T-helper 1 cell treated with Interleukin-12 subunit alpha and Interleukin-12 subunit beta and Interleukin-4 antibody, amounts not matched to agents 30 μg/mL and 1 μg/mL, for 36 hours (primary cell): ENCODE measurements around the gene AFF3.

Experiments used
- H3K27ac Mint-ChIP-seq: one replicate; pipeline ENCODE4 v1.8.0; 2021; ENCODE audit warnings: mild to moderate bottlenecking, mixed read lengths
- H3K27me3 Mint-ChIP-seq: one replicate; pipeline ENCODE4 v1.8.0; 2021; ENCODE audit warnings: low read depth, mixed read lengths
- H3K36me3 Mint-ChIP-seq: one replicate; pipeline ENCODE4 v1.8.0; 2021; ENCODE audit warnings: low read depth, mixed read lengths
- H3K4me1 Mint-ChIP-seq: one replicate; pipeline ENCODE4 v1.8.0; 2021; ENCODE audit warnings: low read depth, mixed read lengths
- H3K4me3 Mint-ChIP-seq: one replicate; pipeline ENCODE4 v1.8.0; 2021; ENCODE audit warnings: mild to moderate bottlenecking, moderate library complexity, mixed read lengths
- H3K9me3 Mint-ChIP-seq: one replicate; pipeline ENCODE4 v1.8.0; 2021; ENCODE audit warnings: mixed read lengths

Gene AFF3

DNA sequence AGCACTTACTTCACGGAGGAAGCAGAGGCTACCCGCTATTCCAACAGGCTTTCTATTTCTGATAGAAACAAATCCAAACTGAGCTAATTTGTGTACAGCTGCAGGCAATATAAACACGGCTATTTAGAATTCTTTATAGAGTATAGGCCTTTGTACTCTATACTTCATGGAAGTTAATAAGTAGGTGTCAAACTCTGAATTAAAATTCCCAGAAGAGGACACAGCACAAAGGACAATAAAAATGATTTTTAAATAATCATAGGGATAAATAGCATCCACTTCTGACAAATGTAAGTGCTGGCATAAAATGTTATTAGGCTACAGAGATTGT, 261.5 kb downstream of the AFF3 start:
- no peaks in the 10 kb centered on the region for H3K4me1 Mint-ChIP-seq
- no peaks in the 10 kb centered on the region for H3K9me3 Mint-ChIP-seq

DNA sequence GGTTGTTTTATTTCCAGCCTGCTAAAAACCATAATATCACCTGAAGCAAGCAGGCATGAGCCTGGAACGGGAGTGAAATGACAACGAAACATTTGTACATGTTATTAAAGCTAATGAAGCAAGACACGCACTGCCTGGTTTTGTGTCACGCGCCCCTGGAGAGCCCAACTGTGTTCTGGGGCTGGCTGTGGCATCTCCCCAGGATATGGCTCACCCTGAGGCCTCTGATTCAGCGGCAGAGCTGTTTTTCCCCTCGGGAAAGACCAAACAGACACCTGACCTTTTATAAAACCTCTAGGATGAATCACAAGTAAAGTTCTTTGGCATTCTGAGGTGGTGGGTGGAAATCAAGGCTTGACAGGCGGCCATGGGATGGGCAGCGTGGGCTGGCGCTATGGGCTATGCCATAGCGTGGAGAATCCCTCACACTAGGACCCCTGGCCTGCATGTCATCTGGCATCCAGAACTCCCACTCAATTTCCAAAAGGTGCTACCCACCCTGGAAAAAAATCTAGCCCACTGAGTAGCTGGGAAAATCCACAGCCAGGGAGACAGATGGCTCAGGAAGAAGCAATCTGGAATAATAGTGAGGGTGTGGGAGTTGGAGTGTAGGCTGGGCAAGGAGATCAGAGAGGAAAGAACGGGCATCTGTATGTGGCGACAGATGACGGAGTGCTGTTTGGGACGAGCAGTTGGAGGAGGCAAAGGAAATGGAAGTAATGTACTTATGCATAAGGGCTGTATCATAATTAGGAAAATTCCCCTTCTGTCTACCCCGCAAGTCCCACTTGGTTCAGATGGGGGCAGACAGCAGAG, 262.0 kb downstream of the AFF3 start:
- Mint-ChIP-seq H3K9me3 (no peaks in the 10 kb centered on the region), H3K36me3 (no peaks in the 10 kb centered on the region), H3K4me3 (no peak overlapping the region), H3K27ac (no peak overlapping the region), H3K4me1 (no peaks in the 10 kb centered on the region), H3K27me3 (no peaks in the 10 kb centered on the region)

More for the DNA sequence above, 261.5 kb downstream of the AFF3 start:
- Mint-ChIP-seq H3K27ac (no peak overlapping the region), H3K27me3 (no peaks in the 10 kb centered on the region), H3K4me3 (no peak overlapping the region), H3K36me3 (no peaks in the 10 kb centered on the region)

DNA sequence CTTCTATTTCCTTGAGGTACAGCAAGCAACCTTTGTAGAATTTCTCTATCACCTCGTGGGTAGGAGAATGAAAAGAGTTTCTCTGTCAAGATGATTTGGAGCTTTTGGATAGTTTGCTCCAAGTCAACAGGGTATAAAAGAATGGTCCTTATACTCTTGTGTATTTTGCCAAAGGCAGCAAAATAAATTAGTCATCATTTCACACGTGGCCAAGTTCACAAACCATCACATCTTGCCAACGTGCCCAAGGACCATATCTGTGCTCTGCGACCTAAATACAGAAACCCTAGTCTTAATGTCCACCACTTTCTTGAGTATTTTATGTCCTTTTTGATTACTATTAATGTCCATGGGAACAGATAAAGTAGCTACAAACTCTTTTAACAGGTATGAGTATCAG, 262.9 kb downstream of the AFF3 start:
- Mint-ChIP-seq H3K27ac (no peak overlapping the region), H3K36me3 (no peaks in the 10 kb centered on the region), H3K4me1 (no peaks in the 10 kb centered on the region), H3K4me3 (no peak overlapping the region), H3K9me3 (no peaks in the 10 kb centered on the region), H3K27me3 (no peaks in the 10 kb centered on the region)

DNA sequence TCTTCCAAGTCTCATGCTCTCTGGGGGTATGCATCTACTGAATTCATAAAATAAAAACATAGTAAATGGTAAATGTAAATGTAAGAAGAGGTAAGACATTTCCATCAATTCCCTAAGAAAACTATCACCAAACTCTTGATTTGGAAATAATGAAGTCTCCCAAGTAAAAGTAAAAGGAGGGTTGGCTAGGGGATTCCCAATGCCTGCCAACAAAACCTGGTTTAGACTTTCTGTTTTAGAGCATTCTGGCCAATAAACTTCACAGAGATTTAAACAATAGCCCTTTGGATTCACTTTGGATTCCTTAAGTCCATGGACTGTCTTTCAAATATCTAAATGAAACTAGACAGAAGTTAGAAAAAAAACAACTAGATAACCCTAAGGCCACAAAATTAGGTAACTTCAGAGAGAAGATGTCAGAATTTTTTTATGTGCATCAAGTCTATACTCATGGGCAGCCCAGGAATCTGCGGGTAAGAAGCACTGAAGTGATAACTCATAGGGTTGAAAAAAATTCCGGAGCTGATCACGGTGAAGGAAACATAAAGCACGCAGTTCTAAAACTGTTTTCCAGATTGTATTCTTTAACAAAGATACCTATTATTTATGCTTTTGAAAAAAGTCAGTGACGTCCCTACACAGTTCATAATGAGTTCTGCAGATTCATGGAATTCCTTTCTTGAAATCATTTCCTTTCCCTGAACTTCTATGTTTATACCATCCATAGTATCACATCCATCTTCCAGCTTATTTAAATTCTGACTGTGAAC, 263.6 kb downstream of the AFF3 start:
- Mint-ChIP-seq H3K4me1 (no peaks in the 10 kb centered on the region), H3K27ac (no peak overlapping the region), H3K4me3 (no peak overlapping the region), H3K9me3 (no peaks in the 10 kb centered on the region), H3K36me3 (no peaks in the 10 kb centered on the region), H3K27me3 (no peaks in the 10 kb centered on the region)

DNA sequence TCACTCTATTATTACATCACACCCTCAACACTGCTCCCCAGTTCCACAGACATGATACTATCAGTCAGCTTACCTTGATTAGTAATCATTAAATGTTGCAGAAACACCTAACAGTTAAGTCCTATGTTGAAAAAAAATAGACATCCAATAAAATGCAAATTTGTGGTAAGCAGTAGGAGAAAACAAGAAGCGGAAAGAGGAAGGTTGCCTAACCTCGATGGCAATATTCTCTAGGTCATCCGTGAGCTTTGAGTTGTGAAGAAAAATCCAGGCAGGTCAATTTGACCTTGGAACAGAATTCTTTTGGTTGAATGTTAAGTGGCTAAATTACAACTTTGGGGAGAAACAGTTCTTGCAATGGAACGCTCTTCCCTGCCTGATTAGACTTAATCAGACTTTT, 264.4 kb downstream of the AFF3 start:
- H3K27me3 Mint-ChIP-seq: no peaks in the 10 kb centered on the region
- no peaks in the 10 kb centered on the region for H3K9me3 Mint-ChIP-seq
- no peak overlapping the region for H3K27ac Mint-ChIP-seq
- H3K4me3 Mint-ChIP-seq: no peak overlapping the region
- no peaks in the 10 kb centered on the region for H3K4me1 Mint-ChIP-seq
- no peaks in the 10 kb centered on the region for H3K36me3 Mint-ChIP-seq

DNA sequence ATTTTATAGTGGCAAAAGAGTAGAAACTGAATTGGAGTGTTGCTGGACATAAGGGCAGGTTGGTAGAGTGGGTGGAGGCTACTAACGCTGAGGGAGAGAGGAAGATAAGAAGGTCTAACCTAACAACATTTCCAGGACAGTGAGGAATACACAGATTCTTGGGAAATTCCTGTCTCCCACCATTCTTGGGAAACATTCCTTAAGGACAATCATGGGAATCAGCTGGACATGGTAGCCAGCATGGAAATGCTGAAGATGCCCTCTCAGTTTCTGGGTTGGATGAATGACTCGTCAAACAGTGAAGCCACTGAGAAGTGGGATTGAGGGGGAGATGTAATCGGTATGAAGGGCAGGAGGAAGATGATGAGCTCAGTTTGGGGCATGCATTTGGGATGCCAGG, 265.4 kb downstream of the AFF3 start:
- Mint-ChIP-seq H3K36me3 (no peaks in the 10 kb centered on the region), H3K4me1 (no peaks in the 10 kb centered on the region), H3K27me3 (no peaks in the 10 kb centered on the region), H3K27ac (no peak overlapping the region), H3K9me3 (no peaks in the 10 kb centered on the region), H3K4me3 (no peak overlapping the region)

DNA sequence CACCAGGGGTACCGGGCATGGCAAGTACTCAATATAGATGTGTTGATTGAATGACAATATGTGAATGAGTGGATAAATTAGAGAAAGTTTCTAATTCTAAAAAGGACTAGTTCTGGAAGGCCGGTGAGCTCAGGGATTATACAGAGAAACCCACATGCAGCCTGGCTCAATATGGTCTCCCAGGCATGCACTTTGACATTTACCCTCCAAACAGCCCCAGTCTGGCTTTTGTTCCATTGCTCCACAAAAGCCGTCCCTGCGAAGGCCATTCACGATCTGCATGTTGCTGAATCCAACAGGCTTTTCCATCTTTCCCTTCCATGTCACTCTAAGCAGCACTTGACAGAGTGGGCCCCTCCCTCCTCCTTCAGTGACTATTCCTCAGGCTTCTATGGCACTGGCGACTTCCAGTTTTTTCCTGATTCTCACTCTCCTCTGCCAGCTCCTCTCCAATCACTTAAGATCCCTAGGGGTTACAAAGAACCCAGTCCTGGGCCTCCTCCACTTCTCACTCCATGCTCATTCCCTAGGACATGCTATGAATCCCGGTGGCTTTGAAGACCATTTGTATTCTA, 266.7 kb downstream of the AFF3 start:
- H3K36me3 Mint-ChIP-seq: no peaks in the 10 kb centered on the region
- H3K4me3 Mint-ChIP-seq: no peak overlapping the region
- no peaks in the 10 kb centered on the region for H3K9me3 Mint-ChIP-seq
- H3K27ac Mint-ChIP-seq: no peak overlapping the region
- H3K4me1 Mint-ChIP-seq: no peaks in the 10 kb centered on the region
- no peaks in the 10 kb centered on the region for H3K27me3 Mint-ChIP-seq

DNA sequence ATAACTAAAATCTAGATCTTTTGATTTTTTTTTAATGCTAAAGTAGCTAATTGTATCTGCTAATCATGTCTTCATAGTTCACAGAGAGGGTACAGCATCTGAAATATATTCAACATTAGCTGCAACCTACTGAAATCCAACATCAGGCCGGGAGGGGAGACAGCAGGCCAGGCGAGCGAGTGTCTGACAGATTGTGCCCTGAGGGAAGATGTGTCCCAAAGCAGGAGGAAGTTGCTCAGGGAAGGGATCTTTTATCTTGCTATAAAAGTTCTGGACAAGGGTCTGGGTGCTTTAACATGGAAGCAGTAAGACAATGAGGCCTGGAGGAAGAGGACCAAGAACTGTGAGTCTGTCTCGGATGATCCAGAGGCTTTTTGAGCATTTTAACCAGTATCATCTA, 274.1 kb downstream of the AFF3 start:
- no peaks in the 10 kb centered on the region for H3K36me3 Mint-ChIP-seq

DNA sequence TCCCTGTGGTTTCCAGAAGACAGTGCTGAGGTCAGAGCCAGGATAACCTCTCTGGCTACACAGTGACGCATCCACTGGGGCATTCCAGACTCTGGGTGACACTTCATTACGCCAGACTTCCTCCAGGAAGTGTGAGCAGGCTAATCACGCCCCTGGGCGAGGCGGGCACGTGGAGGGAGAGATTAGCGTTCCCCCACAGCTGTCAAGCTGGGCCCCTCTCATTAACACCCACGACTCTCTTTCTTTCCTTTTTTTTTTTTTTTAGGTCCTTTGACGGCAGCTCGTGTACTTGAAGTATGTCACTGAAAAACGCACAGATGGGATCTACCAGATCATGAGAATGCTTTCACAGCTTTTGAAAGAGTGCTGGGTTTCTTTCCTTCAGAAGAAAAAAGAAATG, 274.6 kb downstream of the AFF3 start:
- H3K4me3 Mint-ChIP-seq: no peak overlapping the region

More for the DNA sequence above, 274.1 kb downstream of the AFF3 start:
- H3K27me3 Mint-ChIP-seq: no peaks in the 10 kb centered on the region
- peaks cover 2% of the 10 kb centered on the region for H3K4me1 Mint-ChIP-seq
- no peak overlapping the region for H3K4me3 Mint-ChIP-seq
- no peak overlapping the region for H3K27ac Mint-ChIP-seq
- no peaks in the 10 kb centered on the region for H3K9me3 Mint-ChIP-seq

DNA sequence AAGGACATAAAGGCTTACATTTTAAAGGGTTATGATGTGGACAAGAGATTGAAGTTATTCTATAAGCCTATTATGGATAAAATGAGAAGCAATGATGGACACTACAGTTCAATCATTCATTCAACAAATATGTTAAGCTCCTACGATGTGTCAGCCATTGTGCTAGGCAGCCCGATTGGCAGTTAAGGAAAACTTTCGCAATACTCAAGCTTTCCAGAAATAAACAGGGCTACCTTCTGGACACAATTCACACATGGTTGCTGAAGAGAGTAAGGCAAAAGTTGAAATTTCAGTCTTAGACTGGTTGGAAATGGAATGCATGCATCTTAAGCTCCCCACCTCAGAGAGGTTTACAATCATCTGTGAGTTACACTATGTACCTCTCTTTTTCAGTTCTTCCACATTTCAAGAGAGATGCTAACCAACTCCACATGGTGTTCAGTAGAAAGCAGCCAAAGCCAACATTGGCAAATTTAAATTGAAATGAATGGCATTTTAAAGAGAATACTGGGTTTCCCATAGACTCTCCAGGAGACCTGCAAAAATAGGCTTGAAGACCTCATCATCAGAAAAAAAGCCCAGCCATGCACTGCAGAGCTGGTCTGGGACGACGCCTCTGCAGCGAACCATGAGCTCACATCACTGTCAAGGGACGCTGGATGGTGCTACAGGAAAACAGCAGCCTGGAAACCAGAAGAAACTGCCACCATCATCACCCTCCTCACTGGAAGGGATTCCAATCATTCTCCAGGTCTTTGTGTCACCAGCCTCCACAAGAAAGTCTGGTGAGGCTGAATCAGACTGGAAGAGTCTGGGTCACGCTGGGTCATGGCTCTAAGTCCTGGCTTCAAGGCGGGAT, 276.3 kb downstream of the AFF3 start:
- H3K9me3 Mint-ChIP-seq: no peaks in the 10 kb centered on the region
- no peak overlapping the region for H3K4me3 Mint-ChIP-seq
- no peaks in the 10 kb centered on the region for H3K36me3 Mint-ChIP-seq
- peaks cover 7% of the 10 kb centered on the region for H3K4me1 Mint-ChIP-seq
- no peaks in the 10 kb centered on the region for H3K27me3 Mint-ChIP-seq
- no peak overlapping the region for H3K27ac Mint-ChIP-seq

More for the DNA sequence above, 274.6 kb downstream of the AFF3 start:
- no peaks in the 10 kb centered on the region for H3K9me3 Mint-ChIP-seq
- H3K27me3 Mint-ChIP-seq: no peaks in the 10 kb centered on the region
- H3K4me1 Mint-ChIP-seq: peaks cover 2% of the 10 kb centered on the region
- no peak overlapping the region for H3K27ac Mint-ChIP-seq
- H3K36me3 Mint-ChIP-seq: no peaks in the 10 kb centered on the region

DNA sequence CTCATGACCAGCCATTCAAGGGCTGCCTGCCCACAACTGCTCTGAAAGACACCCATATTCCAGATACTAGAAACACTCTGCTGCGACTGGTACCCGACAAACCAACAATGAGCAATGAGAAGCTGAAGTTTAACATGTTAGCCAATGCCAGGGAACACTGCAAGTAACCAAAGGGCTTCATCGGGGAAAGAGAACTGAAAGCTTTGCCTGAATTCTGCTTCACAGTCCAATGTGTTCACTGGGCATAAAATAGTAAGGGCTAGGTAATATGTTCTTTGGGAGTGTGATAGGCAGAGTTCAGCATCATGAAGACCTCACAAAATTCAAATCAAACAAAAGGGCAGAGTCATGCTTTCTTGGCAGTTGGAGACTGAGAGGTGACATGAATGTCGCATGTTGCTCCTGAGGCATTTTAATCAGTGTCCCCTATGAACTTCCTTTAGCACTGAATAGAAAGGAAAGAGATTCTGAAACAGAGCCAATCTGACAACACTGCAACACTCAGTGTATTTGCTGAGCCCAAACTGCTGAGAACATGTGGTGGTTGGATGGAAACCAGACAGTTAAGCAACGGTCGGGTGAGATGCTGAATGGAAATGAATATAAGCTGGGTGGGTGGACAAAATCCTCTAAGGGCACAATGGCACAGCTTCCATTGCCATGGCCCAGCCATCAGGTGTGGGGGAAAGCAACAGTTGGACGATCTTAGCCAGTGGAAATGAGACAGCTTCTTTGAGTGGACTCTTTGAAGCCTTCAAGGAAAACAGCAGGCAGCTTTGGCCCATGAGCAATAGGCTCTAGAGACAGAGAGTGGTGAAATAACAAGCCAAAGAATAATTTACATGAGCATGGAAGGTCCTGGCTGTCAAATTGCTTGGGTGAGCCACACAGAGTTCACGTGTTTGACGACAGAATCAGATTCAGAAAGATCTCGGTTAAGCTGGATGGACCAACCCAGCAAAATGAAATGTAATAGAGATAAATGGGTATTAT, 277.5 kb downstream of the AFF3 start:
- H3K27me3 Mint-ChIP-seq: no peaks in the 10 kb centered on the region
- no peaks in the 10 kb centered on the region for H3K9me3 Mint-ChIP-seq
- no peak overlapping the region for H3K27ac Mint-ChIP-seq
- H3K36me3 Mint-ChIP-seq: no peaks in the 10 kb centered on the region
- H3K4me3 Mint-ChIP-seq: no peak overlapping the region
- peaks cover 7% of the 10 kb centered on the region for H3K4me1 Mint-ChIP-seq

DNA sequence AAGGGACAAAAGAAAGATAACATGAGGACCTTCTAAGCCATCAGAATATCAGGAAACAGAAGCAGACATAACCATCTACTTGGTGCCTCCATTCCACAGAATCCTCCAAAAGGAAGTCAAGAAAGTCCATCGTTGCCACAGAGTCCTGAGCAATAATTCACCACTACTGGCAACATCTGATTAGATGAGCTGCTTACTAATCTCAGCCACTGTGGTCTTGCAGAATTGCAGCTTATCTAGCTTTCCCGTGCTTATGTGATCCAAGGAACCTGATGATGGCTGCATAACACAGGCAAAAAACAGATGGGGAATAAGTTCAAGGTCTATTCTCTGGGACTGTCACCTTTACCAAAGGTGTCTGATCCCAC, 278.5 kb downstream of the AFF3 start:
- H3K9me3 Mint-ChIP-seq: no peaks in the 10 kb centered on the region
- no peak overlapping the region for H3K27ac Mint-ChIP-seq
- H3K27me3 Mint-ChIP-seq: no peaks in the 10 kb centered on the region
- peaks cover 7% of the 10 kb centered on the region for H3K4me1 Mint-ChIP-seq
- no peaks in the 10 kb centered on the region for H3K36me3 Mint-ChIP-seq
- H3K4me3 Mint-ChIP-seq: no peak overlapping the region

DNA sequence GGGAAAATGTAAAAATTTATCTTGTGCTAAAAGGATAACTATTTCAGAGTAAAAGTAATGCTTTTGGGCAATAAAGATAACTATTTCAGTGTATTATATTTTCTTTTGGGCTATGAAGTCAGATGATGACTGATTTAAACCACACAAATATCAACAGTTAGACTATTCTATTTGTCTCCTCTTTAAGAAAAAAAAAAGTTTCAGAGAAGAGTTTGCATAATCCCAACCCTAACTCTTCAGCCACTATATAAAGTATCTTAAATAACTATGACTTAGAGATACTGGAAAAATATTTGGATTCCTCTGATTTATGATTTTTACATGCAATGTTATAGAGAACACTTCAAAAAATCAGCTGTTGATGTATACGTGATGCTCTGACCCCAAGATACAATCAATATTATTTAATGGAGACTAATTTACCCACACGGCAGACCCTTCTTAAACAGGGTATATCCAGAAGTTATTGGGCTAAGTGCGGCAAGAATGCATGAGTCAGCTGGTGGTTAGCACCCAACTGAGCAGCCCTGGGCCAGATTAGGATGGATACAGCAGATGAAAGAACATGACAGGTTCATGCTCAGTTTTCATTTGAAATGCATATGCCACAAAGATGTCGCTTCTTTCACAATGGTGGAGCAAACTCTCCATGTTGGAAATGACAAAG, 279.0 kb downstream of the AFF3 start:
- no peak overlapping the region for H3K4me3 Mint-ChIP-seq
- no peak overlapping the region for H3K27ac Mint-ChIP-seq

More for the DNA sequence above, 279.0 kb downstream of the AFF3 start:
- peaks cover 7% of the 10 kb centered on the region for H3K4me1 Mint-ChIP-seq
- H3K27me3 Mint-ChIP-seq: no peaks in the 10 kb centered on the region
- H3K9me3 Mint-ChIP-seq: no peaks in the 10 kb centered on the region
- no peaks in the 10 kb centered on the region for H3K36me3 Mint-ChIP-seq
